Activated T-helper 1 cell treated with Interleukin-2 at 50 U/mL for 16 hours (primary cell): Measurements from ENCODE around the gene TAF1C.

ENCODE experiments used
- DNase-seq: peaks from one replicate; pipeline ENCODE4 v3.0.0-alpha.2; 2020; ENCODE audit warnings: low read depth

TAF1C gene

DNA sequence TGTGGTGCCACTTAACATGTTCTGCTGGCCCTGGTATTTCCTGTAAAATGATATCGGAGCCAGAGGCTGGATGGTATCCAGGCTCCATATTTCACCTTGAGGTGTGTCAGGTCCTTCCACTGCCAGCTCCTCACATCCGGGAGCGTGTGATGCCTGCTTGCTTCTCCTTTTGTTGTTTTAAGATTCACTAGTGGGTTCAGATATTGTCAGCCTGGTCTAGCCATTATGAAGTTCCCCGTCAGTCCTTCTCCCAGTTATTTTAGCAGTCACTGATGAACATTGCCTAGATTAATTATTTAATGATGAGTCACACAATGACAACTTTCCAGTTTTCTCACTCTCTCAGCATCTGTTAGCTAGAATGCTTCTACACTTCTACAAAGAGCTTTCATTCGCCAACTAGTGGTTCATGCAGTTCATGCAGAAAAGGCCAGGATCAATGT lies 30.5 kb downstream of the TAF1C start:
- DNase-seq = no peak

DNA sequence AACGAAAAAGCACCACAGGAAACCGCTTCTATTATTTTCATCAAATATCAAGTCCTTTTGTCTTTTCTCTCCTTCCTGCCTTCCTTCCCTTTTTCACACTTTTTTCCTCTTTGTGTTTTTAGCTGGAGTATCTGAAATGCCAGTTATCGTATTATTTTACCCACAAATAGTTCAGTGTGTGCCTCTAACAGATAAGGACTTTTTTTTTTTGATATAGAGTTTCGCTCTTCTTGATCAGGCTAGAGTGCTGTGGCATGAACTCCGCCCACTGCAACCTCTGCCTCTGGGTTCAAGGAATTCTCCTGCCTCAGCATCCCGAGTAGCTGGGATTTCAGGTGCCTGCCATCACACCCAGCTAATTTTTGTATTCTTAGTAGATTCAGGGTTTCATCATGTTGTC lies 31.1 kb downstream of the TAF1C start:
- DNase-seq = no peak

DNA sequence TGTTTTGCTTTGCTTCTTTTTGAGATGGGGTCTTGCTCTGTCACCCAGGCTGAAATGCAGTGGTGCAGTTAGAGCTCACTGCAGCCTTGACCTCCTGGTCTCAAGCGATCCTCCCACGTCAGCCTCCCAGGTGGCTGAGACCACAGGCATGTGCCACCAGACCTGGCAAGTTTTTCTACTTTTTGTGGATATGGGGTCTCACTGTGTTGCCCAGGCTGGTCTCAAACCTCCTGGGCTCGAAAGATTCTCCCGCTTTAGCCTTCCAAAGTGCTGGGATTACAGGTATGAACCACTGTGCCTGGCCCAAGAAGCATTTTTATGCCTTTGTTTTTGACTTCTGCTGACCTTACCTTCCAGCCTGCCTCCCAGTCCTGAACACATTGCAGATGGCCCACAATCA lies 31.6 kb downstream of the TAF1C start:
- no peak for DNase-seq

DNA sequence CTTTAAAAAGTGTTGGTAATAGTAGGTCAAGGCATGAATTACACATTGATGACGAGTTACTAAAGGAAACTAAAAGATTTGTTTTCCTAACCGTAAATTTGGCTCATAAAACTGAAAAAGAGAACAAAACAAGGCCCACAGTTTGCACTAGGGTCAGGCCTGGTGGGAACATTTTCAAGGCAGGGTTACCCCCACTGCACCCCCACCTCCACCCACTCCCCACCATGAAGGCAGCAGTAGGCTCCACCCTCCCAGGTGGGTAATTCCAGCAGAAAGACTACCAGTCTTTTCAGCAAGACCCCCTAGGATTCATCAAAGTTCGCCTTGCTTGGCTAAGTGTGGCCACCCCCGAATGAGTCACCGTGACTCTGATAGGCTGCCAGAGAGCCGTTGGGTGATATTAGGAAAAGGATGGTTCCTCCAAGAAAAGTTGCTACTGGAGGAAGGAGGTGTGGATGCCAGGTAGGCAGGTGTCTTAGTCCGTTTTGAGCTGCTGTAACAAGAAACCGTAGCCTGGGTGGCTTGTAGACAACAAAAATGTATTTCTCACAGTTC lies 33.1 kb downstream of the TAF1C start:
- no peak for DNase-seq

DNA sequence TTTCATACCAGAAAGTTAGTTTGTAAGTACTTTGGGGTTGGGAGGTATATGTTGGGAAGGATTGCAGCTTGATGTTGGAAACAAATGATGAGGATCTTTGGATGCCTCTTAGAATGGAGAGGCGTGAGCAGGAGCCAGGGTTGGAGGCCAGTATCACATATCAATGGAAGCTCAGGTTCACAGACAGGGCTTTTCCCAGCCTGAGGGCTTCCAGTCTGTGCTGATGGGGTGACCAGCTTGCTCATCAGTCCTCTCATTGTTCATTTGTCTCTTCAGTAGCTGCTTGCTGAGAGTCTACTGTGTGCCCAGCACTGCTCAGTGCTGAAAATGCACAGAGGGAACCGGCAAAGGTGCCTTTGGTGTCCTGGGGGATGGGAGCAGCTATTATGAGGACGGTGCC lies 35.9 kb downstream of the TAF1C start:
- no peak for DNase-seq

DNA sequence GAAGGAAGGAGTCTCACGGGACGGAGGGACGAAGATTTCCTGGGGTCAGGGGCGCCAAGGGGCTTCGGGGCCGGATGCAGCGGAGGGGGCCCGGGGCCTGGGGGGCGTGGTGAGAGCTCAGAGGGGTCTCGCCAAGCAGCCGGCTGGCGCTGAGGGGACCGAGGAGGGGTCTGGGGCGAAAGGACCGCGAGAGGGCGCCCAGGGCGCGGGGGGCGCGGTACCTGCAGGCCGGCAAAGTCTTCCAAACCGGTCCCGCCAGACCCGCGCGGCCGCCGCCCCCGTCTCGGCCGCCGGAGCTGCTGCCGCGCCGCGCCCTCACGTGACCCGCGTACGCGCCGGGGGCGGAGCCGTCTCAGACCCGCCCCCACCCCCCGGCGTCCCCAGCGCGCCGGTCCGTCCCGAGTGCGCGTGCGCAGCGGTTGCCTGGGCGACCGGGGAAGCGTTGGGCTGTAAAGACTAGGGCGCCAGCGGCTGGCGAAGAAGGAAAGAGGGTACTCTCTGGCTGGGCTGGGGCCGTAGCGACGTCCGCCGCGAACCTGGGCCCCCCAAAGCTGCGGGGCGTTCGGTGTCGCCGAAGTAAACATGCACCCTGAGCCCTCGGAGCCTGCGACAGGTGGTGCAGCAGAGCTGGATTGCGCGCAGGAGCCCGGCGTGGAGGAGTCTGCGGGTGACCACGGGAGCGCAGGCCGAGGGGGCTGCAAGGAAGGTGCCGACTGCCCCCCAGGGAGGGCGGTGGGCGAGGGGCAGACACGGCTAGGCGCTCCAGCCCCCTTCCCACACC lies 41.8 kb downstream of the TAF1C start, which contains the start of the genes DNAAF1 and HSDL1:
TSS of gene DNAAF1 (plus strand) at position 450 of the 781 bp plus-strand sequence. CDS start at position 583, 133 bp downstream.
TSS of gene HSDL1 (minus strand) at position 319 of the 781 bp plus-strand sequence. CDS start 13,856 bp downstream, outside the sequence.
- peak; percentile 95 for DNase-seq

DNA sequence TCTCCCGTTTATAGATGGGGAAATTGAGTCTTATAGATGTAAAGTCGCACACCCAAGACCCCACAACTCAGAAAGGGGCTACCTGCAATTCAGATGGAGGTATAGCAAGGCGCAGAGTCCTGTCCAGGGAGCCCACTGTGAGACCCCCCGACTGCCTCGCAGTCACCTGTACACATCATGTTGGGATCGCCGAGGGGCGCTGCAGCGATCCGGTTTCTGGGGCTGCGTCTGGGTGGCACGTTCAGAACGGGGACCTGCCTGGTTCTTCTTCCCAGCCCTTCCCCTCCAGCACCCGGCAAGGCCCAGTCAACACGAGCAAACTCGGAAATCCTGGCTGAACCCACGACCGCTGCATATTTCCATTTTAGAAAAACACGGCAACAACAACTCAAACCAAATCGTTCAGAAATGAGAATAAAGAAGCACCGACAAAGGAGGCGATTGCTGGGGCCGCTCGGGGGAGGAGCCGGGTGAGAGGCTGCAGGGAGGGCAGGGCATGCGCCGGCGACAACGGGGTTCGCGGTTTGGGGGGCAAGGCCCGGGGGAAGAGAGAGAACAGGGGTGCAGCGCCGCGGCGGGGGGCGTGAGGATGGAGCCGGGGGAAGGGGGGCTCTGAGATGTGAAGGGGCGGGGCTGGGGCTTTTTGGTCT lies 42.5 kb downstream of the TAF1C start:
- DNase-seq = peak; percentile 24

DNA sequence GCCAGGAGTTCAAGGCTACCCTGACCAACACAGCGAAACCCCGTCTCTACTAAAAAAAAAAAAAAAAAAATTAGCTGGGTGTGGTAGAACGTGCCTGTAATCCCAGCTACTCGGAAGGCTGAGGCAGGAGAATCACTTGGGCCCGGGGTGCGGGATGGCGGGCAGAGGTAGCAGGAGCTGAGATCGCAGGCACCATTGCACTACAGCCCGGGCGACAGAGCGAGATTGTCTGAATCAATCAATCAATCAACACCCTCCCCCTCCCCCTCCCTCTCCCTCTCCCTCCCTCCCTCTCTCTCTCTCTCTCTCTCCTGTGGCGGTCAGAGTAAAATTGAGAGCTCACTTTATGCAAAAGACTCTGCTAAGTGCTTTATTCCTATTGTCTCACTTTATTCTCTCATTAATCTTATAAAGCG lies 43.1 kb downstream of the TAF1C start:
- no peak for DNase-seq

DNA sequence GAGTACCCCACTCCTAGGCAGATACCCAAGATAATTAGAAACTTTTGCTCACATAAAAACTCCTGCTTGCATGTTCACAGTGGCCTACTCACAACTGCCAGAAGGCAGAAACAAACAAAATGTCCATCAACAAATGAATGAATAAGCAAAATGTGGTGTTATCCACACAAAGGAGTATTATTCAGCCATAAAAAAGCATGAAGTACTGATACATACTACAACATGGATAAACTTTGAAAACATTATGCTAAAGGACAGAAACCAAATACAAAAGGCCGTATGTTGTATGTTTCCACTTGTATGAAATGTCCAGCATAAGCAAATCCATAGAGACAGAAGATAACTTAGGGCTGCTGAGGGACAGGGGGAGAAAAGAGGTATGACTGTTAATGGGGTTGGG lies 43.8 kb downstream of the TAF1C start:
- no peak for DNase-seq

DNA sequence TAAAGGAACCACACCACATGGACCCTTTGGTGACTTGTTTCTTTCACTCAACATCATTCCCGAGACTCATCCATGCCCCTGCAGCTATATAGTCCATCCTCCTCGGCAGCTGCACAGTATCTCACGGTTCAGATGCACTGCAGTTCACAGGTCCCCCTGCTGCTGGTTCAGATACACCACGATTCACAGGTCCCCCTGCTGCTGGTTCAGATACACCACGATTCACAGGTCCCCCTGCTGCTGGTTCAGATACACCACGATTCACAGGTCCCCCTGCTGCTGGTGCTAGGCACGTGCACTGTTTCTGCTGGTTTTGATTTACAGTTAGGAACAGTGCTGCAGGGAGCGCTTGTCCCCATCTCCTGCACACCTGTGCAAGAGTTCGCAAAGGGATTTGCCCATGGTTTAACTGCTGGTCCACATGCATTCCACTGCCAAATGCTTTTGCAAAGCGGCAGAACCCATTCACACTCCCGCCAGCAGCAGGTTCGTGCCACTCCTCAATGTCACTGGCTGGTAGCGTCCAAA lies 45.6 kb downstream of the TAF1C start:
- no peak for DNase-seq

DNA sequence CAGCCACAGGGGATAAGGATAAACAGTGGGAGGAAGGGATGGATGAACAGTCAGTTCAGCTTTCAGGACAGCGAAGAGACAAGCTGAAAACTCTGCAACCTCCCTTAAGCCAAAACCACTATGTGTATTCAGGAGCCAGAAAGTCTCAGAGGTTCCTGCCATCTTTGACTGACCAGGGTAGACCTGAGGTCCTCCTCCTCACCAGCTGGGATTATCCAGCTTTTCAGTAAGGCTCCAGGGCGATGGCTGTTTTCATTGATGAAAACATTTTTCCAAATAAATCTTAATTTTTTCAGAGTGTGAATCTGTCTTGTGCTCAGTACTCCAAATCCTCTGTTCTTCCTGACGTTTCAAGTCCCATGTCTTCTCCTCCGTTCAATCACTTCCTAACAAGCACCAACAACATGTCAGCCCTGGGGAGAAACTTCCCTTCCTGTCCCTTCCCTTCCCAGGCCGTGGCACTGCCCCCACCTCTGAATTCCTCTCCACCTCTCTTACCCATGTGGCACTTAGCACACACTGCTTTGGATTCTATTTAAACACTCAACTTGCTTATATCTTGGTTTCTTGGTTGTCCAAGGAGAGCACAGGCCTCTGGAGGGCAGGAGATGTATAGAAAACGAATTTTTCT lies 47.1 kb downstream of the TAF1C start:
- no peak for DNase-seq

DNA sequence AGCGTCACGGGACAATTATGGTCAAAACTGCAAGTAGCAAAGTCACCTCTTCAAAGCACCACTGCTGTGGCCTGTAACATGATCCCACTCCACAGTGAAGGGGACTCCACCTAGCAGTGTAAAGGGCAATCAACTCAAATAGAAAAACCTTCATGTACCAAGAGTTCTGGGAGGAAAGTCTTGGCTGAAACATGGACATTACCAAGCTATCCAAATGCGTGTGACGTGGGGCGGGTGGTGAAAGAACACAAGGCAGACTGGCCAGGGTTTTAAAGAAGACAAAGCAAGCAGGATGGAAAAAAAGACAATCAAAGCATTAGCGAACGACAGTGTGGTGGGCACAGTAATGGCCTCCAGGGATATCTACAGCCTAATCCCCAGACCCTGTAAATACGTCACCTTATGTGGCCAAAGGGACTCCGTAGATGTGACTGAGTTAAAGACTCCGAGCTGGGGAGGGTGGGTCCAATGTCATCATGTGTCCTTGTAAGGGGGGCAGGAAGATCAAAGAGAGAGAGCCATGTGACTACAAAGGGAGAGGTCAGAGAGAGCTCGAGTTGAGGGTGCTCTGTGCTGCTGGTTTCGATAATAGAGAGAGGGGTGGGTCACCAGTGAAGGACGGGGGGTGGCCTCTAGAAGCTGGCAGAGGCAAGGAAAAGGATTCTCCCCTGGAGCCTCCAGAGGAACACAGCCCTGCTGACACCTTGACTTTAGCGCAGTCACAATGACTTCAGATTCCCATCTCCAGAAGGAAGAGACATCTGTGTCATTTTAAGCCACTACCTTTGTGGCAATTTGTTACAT lies 47.8 kb downstream of the TAF1C start:
- no peak for DNase-seq

DNA sequence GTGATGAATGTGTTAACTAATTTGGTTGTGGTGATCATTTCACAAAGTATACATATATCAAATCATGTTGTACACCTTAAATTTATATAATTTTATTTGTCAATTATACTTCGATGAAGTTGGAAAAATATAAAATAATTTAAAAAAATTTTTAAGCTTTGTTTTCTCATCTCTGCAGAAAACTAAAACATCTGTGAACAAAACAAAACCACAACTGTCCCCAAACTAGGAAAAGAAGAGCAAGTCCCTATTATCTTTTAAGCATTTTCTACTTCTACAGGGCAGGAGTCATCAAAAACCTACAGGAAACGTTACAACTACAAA lies 48.4 kb downstream of the TAF1C start:
- DNase-seq = no peak

DNA sequence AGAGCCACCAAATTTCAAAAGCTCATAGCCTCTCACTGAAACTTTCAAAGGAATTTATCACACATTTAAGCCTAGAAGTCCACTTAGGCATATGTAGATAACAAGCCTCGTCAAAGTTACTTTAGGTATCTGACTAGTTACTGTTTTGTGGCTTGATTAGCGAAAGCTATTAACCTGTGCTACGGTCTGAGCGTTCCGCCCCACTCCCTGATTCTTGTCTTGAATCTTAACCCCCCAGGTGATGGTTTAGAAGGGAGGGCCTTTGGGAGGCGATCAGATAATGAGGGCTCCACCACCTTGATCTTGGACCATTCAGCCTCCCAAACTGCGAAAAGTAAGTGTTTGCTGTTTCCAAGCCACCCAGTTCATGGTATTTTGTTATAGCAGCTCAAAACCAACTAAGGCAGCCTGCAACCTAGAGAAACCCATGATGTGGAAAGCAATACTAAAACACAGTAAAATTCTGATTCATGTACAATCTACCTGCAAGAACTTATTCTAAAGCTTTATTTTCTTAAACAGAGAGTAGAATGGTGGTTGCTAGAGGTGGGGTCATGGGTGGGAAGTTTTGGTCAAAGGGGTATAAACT lies 49.0 kb downstream of the TAF1C start:
- DNase-seq = no peak

DNA sequence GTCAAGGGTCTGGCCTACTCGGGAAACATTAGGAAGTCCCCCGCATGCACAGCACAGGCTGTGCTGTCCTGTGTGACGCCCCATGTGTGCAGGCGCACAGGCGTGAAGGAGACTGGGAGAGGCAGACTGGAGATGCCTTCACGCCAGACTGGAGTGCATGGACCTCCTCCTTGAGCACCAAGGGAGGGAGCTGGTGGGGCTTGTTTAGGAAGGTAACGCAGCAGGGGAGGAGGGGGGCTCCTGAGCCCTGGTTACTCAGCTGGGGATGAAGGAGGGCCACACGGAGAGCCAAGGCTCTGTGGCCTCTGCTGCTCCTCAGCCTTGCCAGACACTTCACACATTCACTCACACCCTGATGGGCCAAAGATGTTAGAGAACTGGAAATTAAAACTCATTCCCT lies 49.6 kb downstream of the TAF1C start:
- DNase-seq = no peak

DNA sequence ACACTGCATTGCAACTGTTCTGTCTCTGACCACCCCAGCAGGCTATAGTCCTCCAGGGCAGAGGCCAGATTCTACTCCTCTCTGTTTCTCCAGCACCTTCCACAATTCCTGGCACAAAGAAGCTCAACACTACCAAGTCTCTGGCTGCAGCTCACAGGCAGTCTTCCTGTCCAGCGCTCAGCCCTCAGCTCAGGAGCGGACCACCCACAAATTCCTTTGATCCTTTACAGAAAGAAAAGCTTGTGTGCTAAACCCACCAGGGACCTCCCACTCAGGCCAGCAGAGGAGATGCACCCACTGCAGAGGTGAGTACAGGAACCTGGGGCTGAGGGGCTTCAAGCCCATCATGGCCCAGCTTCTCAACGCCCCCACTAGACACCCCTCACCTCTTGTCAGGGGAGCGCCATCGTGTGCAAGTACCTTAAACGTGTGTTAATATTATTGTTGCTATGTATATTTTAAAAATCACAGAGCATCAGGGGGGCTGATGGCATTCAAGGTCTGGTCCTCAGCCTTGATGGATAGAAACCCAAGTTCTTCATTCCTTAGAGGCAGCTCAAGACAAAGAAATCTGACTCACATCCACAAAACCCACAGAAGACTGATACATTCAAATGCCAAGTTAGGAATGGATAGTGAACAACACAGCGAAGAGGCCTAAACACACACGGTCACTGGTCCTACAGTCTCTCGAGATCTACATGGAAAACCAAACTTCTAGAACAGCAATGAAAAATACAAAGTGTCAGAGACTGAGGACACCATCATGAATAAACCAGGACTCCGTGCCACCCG lies 50.3 kb downstream of the TAF1C start:
- no peak for DNase-seq

DNA sequence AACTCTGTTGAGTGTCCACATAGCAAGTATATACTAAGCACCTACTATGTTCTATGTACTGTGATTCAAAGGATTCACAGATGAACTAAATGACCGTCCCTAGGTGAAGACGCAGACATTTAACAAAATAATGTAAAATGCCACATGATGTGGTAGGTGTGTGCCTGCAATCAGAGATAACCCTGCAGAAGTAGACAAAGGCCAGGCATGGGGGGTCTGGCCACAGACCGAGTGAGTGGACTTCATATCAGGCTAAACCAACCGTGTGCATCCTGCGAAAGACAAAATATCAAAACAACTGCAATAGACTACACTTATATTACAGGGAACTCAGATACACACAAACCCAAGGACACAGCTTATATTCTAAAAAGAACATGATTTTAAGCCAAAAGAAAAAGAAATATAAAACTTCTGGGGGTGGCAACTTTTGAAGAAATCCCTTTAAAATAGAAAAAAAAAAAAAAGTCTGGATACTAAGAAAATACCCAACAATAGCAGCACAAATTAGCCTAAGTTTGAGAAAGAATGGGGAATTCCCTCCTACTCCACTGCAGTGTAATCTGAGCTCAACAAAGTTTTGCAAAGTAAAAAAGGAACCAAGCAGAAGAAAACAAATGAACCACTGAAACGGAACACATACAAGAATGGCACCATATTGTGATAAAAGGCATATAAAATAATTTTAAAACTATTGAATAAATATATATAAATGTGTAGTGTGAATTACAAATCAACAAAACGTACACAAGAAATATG lies 54.2 kb downstream of the TAF1C start:
- no peak for DNase-seq

DNA sequence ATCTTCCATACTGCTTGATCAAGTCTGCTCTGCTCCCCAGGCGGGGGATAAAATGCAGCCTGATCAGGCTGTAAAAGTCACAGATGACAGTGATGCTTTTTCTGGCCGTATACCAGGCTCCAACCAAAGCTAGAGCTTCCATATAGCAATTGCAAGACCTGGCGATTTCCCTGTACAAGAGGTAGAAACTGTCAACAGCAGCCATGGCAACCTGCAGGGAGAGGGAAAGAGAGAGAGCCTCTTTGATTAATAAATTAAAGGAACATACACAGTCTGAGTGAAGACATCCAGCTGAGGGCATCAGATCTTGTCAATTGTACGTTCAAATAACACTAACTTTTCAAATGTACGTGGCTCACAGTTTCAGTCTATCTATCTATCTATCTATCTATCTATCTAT lies 55.7 kb downstream of the TAF1C start:
- DNase-seq = no peak
